Dermis microvascular lymphatic vessel endothelial cell (primary cell): Measurements from ENCODE around the gene CALU. TPM values are rescaled to one million over a fixed set of nuclear protein-coding genes. Genes with fewer than 3 reads are reported as not detected.

ENCODE experiments used
- DNase-seq, 2 donors: peaks; one replicate each; pipeline versions ENCODE4 v3.0.0 to v3.0.0-alpha.2; 2010; ENCODE audit warnings: low read depth in 2 of 2
- total RNA-seq: library from RNA; depleted of rRNA; stranded (reverse); fragments of >200 nt; gene quantifications from 2 replicates; pipeline ENCODE4 v1.2.1, GENCODE V29; 2014

CALU gene
- total RNA-seq, result 208 and 259 TPM in 2 replicates

GRCh38 chr7:128739048-128739962 is at the start of gene CALU:
TSS of gene CALU (plus strand) at chr7:128739359. CDS start at chr7:128748584, 9,225 bp downstream.
- peak; percentile 94 to 99 for DNase-seq

DNA sequence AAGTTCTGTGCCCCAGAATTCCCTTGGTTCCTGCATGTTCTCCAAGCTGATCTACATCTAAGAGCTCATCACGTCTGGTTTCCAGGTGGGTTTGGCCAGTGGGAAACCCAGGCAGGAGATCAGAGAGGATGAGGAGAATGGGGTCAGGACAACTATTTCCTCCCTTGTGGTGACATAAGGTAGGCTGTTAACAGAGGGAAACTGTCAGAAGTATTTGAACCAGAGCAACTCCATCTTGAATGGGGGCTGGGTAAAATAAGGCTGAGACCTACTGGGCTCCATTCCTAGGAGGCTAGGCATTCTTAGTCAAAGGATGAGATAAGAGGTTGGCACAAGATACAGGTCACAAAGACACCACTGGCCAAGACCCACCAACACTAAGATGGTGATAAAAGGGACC is 47.9 kb upstream of the CALU start:
- no peak for DNase-seq

DNA sequence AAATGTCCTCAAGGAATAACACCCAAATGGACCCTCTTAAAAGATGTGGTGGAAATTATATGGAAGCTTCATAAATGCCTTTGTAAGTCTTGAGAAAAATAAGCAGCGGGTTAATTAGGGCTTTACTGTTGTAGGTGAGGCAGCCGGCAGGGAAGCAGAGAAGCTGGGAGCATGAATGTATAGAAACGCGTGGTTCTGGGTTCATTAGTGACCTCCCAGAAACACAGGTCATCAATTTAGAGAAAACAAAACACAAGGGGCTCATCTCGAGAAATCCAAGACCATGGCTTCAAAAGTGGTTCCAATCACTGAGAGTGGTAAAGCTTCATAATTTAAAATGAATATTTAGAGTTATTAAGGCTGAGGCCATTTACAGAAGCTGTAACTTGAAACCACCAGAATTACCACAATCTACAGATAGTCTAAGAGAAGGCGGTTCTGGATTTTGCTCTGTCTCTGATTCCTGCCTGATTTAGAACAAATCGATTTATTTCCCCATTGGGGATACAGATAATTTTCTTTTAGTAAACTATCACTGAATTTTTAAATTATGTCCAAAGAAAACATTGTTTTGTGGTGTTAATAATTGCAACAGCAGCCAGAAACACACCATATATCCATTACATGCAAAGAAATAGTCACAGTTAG is 46.4 kb upstream of the CALU start:
- DNase-seq, result no peak

- DNase-seq, result no peak
Observed at GRCh38 chr7:128693373-128694015, 45.7 kb upstream of the CALU start.

- DNase-seq, result no peak
Observed at GRCh38 chr7:128694738-128695137, 44.4 kb upstream of the CALU start.

DNA sequence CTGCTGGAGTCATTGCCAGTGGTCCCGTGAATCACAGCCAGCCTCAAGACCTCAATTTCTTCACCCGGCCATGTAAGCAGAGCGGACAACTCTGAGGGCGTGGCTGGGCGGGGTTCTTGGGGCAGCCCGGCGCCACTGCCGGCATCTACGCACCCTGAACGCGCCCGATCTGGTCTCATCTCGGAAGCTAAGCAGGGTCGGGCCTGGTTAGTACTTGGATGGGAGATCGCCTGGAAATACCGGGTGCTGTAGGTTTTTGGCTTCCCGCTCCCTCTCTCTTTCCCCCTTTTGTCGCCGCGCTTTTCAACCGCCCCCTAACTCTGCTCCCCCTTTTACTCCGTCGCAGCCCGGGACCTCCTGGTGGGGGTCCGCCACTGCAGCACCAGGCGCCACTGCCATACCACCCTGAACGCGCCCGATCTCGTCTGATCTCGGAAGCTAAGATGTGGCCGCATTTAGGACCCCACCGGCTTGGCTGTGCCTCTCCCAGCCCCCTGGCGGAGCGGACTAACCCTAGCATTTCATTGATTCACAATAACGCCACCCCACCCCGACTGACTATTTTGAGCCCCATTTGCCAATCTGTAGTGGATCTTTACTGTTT is 41.8 kb upstream of the CALU start:
- DNase-seq, result peak in 1 of 2 donors; percentile 26

DNA sequence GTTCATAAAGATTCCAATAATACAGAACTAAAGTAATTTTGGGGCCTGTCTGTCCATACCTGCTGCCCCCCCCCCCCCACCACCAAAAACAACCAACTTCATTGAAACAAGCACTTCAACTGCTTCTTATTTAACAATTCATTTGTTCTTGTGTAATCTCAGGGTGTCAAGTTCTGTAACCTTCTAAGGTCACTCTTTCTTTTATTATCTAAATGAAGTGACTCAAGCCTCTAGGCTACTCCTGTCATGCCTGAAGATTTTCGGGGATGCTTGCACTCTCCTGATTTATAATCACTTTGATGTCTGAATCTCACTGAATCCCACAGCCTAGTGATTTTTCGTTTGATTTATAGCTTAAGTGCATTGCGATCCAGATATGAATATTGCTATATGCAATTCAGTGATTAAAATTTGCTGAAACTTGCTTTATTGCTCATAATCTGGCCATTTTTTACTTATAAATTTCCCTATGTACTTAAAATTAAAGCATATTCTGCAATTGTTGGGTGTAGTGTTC is 39.9 kb upstream of the CALU start:
- DNase-seq, result no peak

DNA sequence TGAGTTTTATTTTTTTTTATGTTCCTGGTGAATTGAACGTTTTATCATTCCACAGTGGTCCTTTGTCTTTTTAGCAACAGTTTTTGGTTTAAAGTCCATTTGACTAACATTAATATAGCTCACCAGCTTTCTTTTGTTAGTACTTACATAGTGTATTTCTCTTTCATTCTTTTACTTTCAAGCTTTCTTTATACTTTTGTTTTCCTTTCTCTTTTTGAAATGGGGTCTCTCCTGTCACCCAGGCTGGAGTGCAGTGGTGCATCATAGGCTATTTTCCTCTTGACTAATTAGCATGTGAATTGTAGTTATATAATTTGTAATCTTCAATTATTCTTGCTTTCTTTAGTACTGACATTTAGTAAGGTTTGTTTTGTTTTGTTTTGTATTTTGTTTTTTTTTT is 39.3 kb upstream of the CALU start:
- DNase-seq, result no peak

DNA sequence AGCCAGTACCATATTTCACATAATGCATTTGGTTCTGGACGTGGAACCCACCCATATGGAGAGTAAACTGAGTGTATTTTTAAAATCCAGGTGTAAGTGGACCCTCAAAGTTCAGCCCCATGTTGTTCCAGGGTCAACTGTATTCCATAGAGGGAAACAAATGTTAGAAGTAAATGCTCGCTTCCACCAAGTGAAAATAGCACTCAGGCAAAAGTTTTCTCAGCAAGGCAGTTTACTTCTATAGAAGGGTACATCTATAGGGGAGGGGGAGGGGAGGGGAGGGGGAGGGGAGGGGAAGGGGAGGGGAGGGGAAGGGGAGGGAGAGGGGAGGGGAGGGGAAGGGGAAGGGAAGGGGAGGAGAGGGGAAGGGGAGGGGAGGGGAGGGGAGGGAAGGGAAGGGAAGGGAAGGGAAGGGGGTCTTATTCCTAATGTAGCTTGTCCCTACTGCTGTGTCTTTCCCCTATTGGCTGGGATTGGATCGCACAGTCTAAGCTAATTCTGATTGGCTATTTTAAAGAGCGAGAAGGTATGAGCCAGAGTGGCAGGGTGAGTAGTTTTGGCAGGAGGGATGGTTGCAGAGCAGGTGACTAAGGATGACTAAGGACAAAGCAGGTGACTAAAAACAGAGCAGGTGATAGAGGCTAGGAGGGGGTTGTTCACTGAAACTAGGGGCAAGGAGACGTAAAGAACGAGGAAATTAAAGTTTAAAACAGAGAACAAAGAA is 37.9 kb upstream of the CALU start:
- no peak for DNase-seq

- no peak for DNase-seq
Observed at GRCh38 chr7:128703609-128704241, 35.4 kb upstream of the CALU start.

DNA sequence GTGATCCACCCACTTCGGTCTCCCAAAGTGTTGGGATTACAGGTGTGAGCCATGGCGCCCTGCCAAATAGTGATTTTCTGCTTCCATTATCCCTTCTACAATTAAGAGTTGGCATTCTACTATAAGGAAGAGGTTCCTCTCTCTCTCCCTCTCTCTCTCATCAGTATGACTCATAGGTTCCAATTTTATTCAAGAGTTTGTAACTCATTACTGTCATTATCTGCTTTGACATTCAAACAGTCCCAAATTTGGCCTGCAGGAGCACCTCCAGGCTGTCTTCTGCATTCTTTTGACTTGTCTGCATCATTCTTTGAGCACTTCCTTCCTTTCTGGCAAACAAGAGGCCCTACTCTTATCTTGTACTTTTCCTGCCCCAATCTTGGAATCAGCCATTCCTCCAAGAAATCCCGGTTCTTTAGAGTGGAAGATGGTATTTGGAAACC is 33.2 kb upstream of the CALU start:
- DNase-seq, result no peak

DNA sequence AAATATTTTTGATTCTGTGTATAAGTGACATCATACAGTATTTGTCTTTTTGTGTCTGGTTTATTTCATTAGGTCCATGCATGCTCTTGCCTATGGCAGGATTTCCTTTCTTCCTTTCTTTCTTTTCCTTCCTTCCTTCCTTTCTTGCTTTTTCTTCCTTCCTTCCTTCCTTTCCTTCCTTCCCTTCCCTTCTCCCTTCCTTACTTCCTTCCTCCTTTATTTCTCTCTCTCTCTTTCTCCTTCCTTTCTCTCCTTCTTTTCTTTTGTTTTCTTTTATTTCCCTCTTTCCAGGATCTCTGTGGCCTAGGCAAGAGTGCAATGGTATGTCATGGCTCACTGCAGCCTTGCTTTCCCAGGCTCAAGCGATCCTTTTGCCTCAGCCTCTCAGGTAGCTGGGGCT is 31.4 kb upstream of the CALU start:
- DNase-seq, result no peak

GRCh38 chr7:128708235-128708634 is 30.9 kb upstream of the CALU start:
- DNase-seq, result no peak

DNA sequence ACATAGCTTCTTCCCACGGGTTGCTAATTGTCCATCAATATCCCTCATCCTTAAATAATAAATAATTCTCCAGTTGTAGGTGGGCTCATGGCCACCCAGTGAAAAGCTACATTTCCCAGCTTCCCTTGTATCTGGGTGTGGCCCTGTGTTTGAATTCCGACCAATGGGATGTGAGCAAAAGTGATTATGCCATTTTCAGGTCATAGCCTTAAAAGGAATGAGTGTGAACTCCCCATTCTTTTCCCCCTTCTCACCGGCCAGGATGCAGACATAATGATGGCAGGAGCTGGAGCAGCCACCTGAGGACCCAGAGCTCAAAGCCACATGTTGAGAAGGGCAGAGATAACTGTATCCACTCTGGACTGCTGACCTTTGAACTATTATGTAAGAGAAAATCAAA is 30.3 kb upstream of the CALU start:
- DNase-seq, result no peak

DNA sequence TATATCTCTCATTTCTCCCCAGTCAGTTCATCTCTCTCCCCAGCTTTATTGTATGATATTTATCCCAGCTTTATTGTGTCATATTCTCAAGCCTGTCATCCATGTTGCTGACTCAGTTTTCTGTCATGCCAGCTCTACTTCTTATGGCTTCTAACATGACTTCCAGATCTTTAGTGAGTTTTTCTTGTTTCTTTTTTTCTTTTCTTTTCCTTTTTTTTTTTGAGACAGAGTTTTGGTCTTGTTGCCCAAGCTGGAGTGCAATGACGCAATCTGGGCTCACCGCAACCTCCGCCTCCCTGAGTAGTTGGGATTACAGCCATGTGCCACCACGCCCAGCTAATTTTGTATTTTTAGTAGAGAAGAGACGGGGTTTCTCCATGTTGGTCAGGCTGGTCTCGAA is 28.7 kb upstream of the CALU start:
- DNase-seq, result no peak

DNA sequence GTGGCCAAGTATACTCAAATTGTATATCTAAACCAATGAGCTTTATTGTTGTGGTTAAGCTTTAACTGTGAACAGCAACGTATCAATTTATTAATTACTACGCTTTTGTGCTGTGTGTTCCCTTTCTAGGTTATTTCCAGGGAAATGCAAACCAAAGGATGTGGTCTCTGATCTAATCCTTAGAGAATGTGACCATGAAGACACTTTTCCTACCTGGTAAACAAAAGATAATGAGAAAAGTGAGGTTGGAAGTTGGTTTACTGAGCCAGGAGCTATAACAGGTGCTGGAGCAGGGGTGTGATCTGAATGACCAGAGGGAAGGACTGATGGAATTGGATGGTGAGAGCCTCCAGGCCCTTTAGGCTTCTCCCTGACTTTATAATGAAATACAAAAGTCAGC is 25.4 kb upstream of the CALU start:
- DNase-seq, result no peak

DNA sequence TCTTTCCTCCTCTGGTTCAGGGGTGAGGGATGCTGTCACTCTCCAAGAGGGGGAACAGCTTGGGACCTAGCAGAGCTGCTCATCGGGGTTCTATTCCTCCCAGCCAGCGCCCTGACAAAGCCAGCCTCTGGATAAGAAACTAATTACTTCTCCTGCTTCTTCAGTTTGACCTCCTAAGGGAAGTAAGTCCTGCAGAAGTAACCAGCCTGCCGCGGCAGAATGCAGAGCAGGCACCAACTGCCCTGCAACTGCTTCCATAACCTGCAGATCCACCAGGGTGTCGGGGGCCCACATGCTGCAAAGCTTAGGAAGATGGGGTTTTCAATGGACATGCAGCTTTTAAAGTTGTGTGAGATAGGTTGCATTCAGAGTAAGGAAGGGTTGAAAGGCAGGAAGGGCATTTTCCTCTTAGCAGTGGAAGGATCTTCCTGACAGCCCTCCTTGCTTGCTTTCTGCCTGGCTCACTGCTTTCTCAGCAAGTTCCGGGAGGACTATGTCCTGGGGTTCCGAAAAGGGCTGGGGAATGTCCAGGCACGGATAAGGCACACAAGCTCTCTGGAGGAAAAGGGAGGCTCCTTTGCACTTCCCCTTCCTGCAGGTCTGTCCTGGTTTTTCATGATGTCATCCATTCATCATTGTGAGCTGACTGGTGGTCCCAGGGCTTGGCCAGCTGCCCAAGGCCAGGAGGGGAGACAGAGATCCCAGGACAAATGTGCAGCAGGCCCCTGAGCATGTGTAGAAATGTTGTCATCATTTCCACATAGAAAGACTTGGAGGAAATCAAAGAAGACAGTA is 24.3 kb upstream of the CALU start:
- peak in 1 of 2 donors; percentile 20 for DNase-seq

- no peak for DNase-seq
Observed at GRCh38 chr7:128718967-128719642, 20.1 kb upstream of the CALU start.

- DNase-seq, result no peak
Observed at GRCh38 chr7:128721376-128721775, 17.8 kb upstream of the CALU start.
